Heart right ventricle (tissue), 16 donors: Measurements from ENCODE around the gene DSG2. TPM values are rescaled to one million over a fixed set of nuclear protein-coding genes. Genes with fewer than 3 reads are reported as not detected.

Experiments used
- ATAC-seq, 8 donors: fragments of 200-7000 bp; cut with Tn5 transposase; one replicate each; pipeline ENCODE4 v1.9.1; 2020; ENCODE audit warnings: mild to moderate bottlenecking in 8 of 8, moderate library complexity in 8 of 8, moderate number of reproducible peaks in 1 of 8
- DNase-seq, 2 donors: peaks; one replicate each; pipeline ENCODE4 v3.0.0-alpha.2; 2020
- H3K27ac ChIP-seq, 10 donors: fragments of 200-600 bp; sonication (generic) in 2 of 10; one replicate each; pipeline versions ENCODE4 v1.5.0 to v1.8.0; 2020 to 2022; ENCODE audit warnings: mild to moderate bottlenecking in 3 of 10
- H3K27me3 ChIP-seq, 7 donors: fragments of 200-600 bp; one replicate each; pipeline ENCODE4 v1.8.0; 2021 to 2022; ENCODE audit warnings: mild to moderate bottlenecking in 2 of 7
- H3K36me3 ChIP-seq, 9 donors: fragments of 200-600 bp; sonication (generic) in 1 of 9; one replicate each; pipeline versions ENCODE4 v1.5.0 to v1.8.0; 2020 to 2022; ENCODE audit warnings: mild to moderate bottlenecking in 2 of 9
- H3K4me1 ChIP-seq, 9 donors: fragments of 200-600 bp; sonication (generic) in 1 of 9; one replicate each; pipeline versions ENCODE4 v1.5.0 to v1.8.0; 2020 to 2022; ENCODE audit warnings: mild to moderate bottlenecking in 4 of 9
- H3K4me3 ChIP-seq, 10 donors: fragments of 200-600 bp; sonication (generic) in 2 of 10; one replicate each; pipeline versions ENCODE4 v1.5.0 to v1.8.0; 2020 to 2022; ENCODE audit warnings: mild to moderate bottlenecking in 7 of 10, moderate library complexity in 2 of 10
- H3K9me3 ChIP-seq, 11 donors: fragments of 200-600 bp in 10 of 11; sonication (generic) in 2 of 11; one replicate each; pipeline versions ENCODE4 v1.5.0 to v1.8.0; 2013 to 2022; ENCODE audit warnings: mild to moderate bottlenecking in 2 of 11, control low read depth in 1 of 11, moderate library complexity in 1 of 11
- WGBS, 2 donors: extraction: QIAGEN DNeasy Blood & Tissue Kit; methylation state at CpG; one replicate each; pipeline ENCODE4 v1.1.7; 2013; ENCODE audit warnings: inconsistent platforms in 1 of 2; 5-methylcytosine and 5-hydroxymethylcytosine counted together
- intact Hi-C, 10 donors: fragments of 100-400 bp; cut with DNase I; formaldehyde crosslinking; loops; one replicate each; pipeline versions ENCODE4 v1.11.1 to v1.14.2; 2022
- polyA plus RNA-seq, 2 donors: library from polyadenylated mRNA; stranded (reverse); fragments of 200-250 nt; gene quantifications; one replicate each; pipeline ENCODE4 v1.2.3, GENCODE V29; 2013
- total RNA-seq, 10 donors: library from RNA; stranded (reverse); fragmentation: NEBNext Ultra II Directional in 3 of 10; extraction: Animal tissue kit (Norgen Biotek cat#: 25700) in 3 of 10; gene quantifications; one replicate each; pipeline versions ENCODE4 v1.2.1 to v1.2.4, GENCODE V29; 2021 to 2023
- TF ChIP-seq, protein P1 (sequence below), 9 donors: fragments of 200-600 bp; sonication (generic) in 2 of 9; IDR thresholded peaks; one replicate each; pipeline versions ENCODE4 v1.5.0 to v1.8.0; 2021 to 2022; ENCODE audit warnings: antibody characterized with exemption in 9 of 9, mild to moderate bottlenecking in 5 of 9, moderate library complexity in 1 of 9
- donor health status: Arrhythmogenic right ventricular cardiomyopathy.
- donor health status: ischemic (EF 13 %, LVEDD 7.1; RV severe dilation, severe dysfunction).
- donor health status: healthy with polysubstance abuse.
- donor health status: DM: no; HTN: yes; CAD: no.
- donor health status: DM: no; HTN: no; CAD: no.
- donor health status: ischemic (EF 25% LVEDD 6.9; RV normal size, moderate dysfunction).
- donor health status: ischemic (EF 25% LVEDD 5.7; RV mildly dilated, moderate dysfunction).
- donor health status: healthy.
- donor health status: DM: yes; HTN: yes; CAD: no.
- donor health status: Ischemic cardiomyopathy.
- donor health status: ischemic (EF 35%, LVEDD 5.7; RV mildly dilated, moderate dysfunction).
- donor health status: nonischemic (EF 11% LVEDD 7.7; RV severe dilation, severe dysfunction).
- donor health status: DM: yes; HTN: yes; CAD: no.
- donor health status: PGD.
- donor health status: ischemic (EF 29% LVEDD 5.4; RV normal size, mild dysfunction).
- donor health status: nonischemic (EF 23%, LVEDD 6.1; RV moderate dilation, normal function).

Gene DSG2
- total and polyA plus RNA-seq, 12 donors, result 7.6 to 53.8 (median 39.9) TPM

DNA sequence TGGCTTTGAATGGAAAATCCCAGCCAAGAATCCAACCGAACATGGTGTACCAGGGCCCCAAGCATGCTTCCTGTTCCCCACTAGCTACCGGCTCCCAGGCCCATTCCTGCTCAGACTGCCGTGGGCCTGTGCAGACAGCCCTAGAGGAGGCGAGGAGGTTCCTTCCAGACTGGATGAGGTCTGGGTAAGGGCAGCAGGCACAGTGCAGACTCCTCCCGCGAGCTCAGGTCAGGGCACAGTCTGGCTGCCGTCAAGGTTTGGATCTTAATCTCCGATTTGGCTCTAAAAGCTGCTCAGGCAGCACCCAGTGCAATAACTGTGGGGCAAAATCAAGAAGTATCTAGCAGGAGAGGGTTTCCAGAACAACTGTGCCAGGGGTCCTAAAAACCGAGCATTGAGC lies 74.4 kb downstream of the DSG2 start:
- Histone ChIP-seq H3K27me3 (no peaks in the 10 kb centered on the region), H3K27ac (no peak overlapping the region), H3K4me1 (no peaks in the 10 kb centered on the region), H3K36me3 (no peaks in the 10 kb centered on the region), H3K9me3 (no peaks in the 10 kb centered on the region), H3K4me3 (no peak overlapping the region)
- ATAC-seq, result no peak
- TF ChIP-seq, protein P1, sequence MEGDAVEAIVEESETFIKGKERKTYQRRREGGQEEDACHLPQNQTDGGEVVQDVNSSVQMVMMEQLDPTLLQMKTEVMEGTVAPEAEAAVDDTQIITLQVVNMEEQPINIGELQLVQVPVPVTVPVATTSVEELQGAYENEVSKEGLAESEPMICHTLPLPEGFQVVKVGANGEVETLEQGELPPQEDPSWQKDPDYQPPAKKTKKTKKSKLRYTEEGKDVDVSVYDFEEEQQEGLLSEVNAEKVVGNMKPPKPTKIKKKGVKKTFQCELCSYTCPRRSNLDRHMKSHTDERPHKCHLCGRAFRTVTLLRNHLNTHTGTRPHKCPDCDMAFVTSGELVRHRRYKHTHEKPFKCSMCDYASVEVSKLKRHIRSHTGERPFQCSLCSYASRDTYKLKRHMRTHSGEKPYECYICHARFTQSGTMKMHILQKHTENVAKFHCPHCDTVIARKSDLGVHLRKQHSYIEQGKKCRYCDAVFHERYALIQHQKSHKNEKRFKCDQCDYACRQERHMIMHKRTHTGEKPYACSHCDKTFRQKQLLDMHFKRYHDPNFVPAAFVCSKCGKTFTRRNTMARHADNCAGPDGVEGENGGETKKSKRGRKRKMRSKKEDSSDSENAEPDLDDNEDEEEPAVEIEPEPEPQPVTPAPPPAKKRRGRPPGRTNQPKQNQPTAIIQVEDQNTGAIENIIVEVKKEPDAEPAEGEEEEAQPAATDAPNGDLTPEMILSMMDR (IDR thresholded peaks at IDR 0.05), result no peak
- intact Hi-C loops, result loop anchor here in 1 of 10 donors (5.0 kb wide), 1 partner anchor 40 kb away; no protein-coding TSS in a partner anchor
- WGBS, 2 donors, result 73 to 76% methylated on average over 9 of the region's 9 CpGs
- no peak for DNase-seq

DNA sequence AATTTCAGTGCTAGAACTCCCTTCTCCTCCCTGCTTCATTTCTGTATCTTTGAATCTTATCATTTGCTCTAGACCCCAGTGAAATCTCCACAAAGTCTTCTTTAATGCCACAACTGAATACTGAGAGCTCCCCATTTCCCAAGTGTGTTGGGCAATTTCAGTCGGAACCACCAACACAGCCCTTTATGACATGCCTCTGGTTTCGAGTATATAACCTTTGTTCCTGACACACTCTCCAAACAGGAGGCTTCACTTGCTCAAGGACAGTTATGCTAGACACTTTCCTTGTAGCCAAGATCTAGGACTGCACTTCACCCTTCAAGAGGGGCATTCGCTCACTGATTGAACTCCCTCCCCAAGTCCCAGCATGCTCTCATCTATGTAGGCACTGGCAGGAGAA lies 75.1 kb downstream of the DSG2 start:
- H3K4me3 ChIP-seq, result no peak overlapping the region
- no peak for DNase-seq
- no peaks in the 10 kb centered on the region for H3K4me1 ChIP-seq
- intact Hi-C loops, result loop anchor here in 1 of 10 donors (5.0 kb wide), 1 partner anchor 39 kb away; no protein-coding TSS in a partner anchor
- TF ChIP-seq, protein P1 (IDR thresholded peaks at IDR 0.05), result no peak
- H3K27ac ChIP-seq, result no peak overlapping the region
- H3K9me3 ChIP-seq, result no peaks in the 10 kb centered on the region
- H3K27me3 ChIP-seq, result no peaks in the 10 kb centered on the region
- 90 to 92% methylated on average over 3 of the region's 3 CpGs for WGBS, 2 donors
- H3K36me3 ChIP-seq, result no peaks in the 10 kb centered on the region
- no peak for ATAC-seq

DNA sequence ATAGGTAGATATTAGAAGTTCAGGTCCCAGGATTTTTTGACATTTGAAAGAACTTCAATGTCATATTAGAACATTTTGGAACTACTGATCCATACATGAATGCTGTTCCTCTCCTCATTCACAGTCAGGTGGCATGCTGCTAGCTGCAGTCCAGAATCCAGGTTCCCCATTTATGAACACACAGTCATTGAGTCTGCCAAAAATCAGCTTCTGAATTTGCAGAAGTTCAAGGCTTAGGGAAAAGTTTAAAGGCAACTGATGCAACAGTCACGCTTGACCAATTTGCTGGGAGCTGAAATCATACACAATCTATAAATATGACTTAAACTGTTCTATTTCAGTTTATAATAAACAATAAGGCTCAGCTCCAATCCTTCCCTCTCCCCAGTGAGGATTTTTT lies 76.4 kb downstream of the DSG2 start:
- WGBS, 2 donors, result 84 to 94% methylated on average over 1 of the region's 1 CpG

GRCh38 chr18:31575515-31576257 lies 77.7 kb downstream of the DSG2 start:
- Histone ChIP-seq H3K27me3 (no peaks in the 10 kb centered on the region), H3K36me3 (no peaks in the 10 kb centered on the region)
- WGBS, 2 donors, result 60 to 68% methylated on average over 3 of the region's 3 CpGs

More for the DNA sequence above, 76.4 kb downstream of the DSG2 start:
- Histone ChIP-seq H3K27me3 (no peaks in the 10 kb centered on the region), H3K4me1 (no peaks in the 10 kb centered on the region), H3K27ac (no peak overlapping the region), H3K9me3 (no peaks in the 10 kb centered on the region), H3K36me3 (no peaks in the 10 kb centered on the region), H3K4me3 (no peak overlapping the region)
- DNase-seq (no peak), ATAC-seq (no peak)
- TF ChIP-seq, protein P1 (IDR thresholded peaks at IDR 0.05), result no peak
- intact Hi-C loops, result loop anchor here in 1 of 10 donors (5.0 kb wide), 1 partner anchor 38 kb away; no protein-coding TSS in a partner anchor

More at GRCh38 chr18:31575515-31576257, 77.7 kb downstream of the DSG2 start:
- intact Hi-C loops, result no loop called here
- no peak overlapping the region for H3K4me3 ChIP-seq
- ATAC-seq (no peak), DNase-seq (no peak)
- H3K27ac ChIP-seq, result no peak overlapping the region
- no peaks in the 10 kb centered on the region for H3K4me1 ChIP-seq
- no peaks in the 10 kb centered on the region for H3K9me3 ChIP-seq
- TF ChIP-seq, protein P1 (IDR thresholded peaks at IDR 0.05), result no peak
